HCT116 (cell line): Measurements from ENCODE around the gene PRXL2A.
"Not testable (repeated sequence)": the region's sequence is repeated elsewhere in the genome, so short reads cannot be mapped to it uniquely, and the experiment has no call there.

Source experiments
- EZH2 ChIP-seq: fragments of 200-600 bp; sonication (generic); IDR thresholded peaks from 2 replicates; pipeline ENCODE4 v1.6.1; 2017; ENCODE audit warnings: antibody characterized with exemption, mixed run types
- POLR2A ChIP-seq: IDR thresholded peaks from 2 replicates; pipeline ENCODE4 v1.7.0; 2011; ENCODE audit warnings: borderline replicate concordance; ENCODE audit not compliant: insufficient read depth, insufficient read length; ENCODE audit errors: extremely low read depth
- POLR2AphosphoS5 ChIP-seq: IDR thresholded peaks from 2 replicates; pipeline ENCODE4 v1.6.1; 2011; ENCODE audit warnings: mild to moderate bottlenecking, low read depth, low read length, moderate library complexity
- TCF7L2 ChIP-seq: IDR thresholded peaks from 2 replicates; pipeline ENCODE4 v1.7.0; 2011; ENCODE audit warnings: borderline replicate concordance, inconsistent platforms; ENCODE audit not compliant: insufficient read depth, insufficient read length; ENCODE audit errors: extremely low read depth
- ZNF274 ChIP-seq: fragments of 200-500 bp; sonication (Bioruptor generic); IDR thresholded peaks from 2 replicates; pipeline ENCODE4 v1.6.1; 2014; ENCODE audit warnings: mild to moderate bottlenecking, low read depth, low read length, inconsistent platforms
- TF ChIP-seq, protein P1 (sequence below), 3 experiments: fragments of 200-600 bp in 1 of 3; sonication (generic) in 1 of 3; IDR thresholded peaks in 2 of 3; conservative IDR thresholded peaks in 1 of 3; 2 replicates each; pipeline ENCODE4 v1.5.1; 2012 to 2017; ENCODE audit warnings: low read depth in 2 of 3, low read length in 2 of 3, antibody characterized with exemption in 1 of 3, borderline replicate concordance in 1 of 3, control low read depth in 1 of 3, mild to moderate bottlenecking in 1 of 3, mixed read lengths in 1 of 3, mixed run types in 1 of 3, moderate library complexity in 1 of 3; ENCODE audit not compliant: insufficient read depth in 1 of 3
- TF ChIP-seq, protein P2 (sequence below): IDR thresholded peaks from 2 replicates; pipeline ENCODE4 v1.6.1; 2012; ENCODE audit warnings: low read depth

DNA sequence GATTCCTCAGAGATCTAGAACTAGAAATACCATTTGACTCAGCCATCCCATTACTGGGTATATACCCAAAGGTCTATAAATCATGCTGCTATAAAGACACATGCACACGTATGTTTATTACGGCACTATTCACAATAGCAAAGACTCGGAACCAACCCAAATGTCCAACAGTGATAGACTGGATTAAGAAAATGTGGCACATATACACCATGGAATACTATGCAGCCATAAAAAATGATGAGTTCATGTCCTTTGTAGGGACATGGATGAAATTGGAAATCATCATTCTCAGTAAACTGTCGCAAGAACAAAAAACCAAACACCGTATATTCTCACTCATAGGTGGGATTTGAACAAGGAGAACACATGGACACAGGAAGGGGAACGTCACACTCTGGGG lies 72.0 kb downstream of the PRXL2A start:
- TF ChIP-seq, protein P1, sequence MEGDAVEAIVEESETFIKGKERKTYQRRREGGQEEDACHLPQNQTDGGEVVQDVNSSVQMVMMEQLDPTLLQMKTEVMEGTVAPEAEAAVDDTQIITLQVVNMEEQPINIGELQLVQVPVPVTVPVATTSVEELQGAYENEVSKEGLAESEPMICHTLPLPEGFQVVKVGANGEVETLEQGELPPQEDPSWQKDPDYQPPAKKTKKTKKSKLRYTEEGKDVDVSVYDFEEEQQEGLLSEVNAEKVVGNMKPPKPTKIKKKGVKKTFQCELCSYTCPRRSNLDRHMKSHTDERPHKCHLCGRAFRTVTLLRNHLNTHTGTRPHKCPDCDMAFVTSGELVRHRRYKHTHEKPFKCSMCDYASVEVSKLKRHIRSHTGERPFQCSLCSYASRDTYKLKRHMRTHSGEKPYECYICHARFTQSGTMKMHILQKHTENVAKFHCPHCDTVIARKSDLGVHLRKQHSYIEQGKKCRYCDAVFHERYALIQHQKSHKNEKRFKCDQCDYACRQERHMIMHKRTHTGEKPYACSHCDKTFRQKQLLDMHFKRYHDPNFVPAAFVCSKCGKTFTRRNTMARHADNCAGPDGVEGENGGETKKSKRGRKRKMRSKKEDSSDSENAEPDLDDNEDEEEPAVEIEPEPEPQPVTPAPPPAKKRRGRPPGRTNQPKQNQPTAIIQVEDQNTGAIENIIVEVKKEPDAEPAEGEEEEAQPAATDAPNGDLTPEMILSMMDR (IDR thresholded peaks at IDR 0.05 in 2 of 3, conservative IDR thresholded peaks at IDR 0.05 in 1 of 3; ENCODE audit: borderline replicate concordance in 1 of 3, insufficient read depth in 1 of 3, low read depth in 2 of 3, low read length in 2 of 3), result not testable (repeated sequence)
- TF ChIP-seq POLR2A, ZNF274, TCF7L2, POLR2AphosphoS5, EZH2: not testable (repeated sequence)
- TF ChIP-seq, protein P2, sequence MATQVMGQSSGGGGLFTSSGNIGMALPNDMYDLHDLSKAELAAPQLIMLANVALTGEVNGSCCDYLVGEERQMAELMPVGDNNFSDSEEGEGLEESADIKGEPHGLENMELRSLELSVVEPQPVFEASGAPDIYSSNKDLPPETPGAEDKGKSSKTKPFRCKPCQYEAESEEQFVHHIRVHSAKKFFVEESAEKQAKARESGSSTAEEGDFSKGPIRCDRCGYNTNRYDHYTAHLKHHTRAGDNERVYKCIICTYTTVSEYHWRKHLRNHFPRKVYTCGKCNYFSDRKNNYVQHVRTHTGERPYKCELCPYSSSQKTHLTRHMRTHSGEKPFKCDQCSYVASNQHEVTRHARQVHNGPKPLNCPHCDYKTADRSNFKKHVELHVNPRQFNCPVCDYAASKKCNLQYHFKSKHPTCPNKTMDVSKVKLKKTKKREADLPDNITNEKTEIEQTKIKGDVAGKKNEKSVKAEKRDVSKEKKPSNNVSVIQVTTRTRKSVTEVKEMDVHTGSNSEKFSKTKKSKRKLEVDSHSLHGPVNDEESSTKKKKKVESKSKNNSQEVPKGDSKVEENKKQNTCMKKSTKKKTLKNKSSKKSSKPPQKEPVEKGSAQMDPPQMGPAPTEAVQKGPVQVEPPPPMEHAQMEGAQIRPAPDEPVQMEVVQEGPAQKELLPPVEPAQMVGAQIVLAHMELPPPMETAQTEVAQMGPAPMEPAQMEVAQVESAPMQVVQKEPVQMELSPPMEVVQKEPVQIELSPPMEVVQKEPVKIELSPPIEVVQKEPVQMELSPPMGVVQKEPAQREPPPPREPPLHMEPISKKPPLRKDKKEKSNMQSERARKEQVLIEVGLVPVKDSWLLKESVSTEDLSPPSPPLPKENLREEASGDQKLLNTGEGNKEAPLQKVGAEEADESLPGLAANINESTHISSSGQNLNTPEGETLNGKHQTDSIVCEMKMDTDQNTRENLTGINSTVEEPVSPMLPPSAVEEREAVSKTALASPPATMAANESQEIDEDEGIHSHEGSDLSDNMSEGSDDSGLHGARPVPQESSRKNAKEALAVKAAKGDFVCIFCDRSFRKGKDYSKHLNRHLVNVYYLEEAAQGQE, result not testable (repeated sequence)
